Femur (tissue), 1 donor: ENCODE data around the gene ERAP2.
"Not testable (repeated sequence)": the region's sequence is repeated elsewhere in the genome, so short reads cannot be mapped to it uniquely, and the experiment has no call there.

Experiments
- DNase-seq: peaks from one replicate; pipeline ENCODE4 v3.0.0-alpha.2; 2017

Gene ERAP2

DNA sequence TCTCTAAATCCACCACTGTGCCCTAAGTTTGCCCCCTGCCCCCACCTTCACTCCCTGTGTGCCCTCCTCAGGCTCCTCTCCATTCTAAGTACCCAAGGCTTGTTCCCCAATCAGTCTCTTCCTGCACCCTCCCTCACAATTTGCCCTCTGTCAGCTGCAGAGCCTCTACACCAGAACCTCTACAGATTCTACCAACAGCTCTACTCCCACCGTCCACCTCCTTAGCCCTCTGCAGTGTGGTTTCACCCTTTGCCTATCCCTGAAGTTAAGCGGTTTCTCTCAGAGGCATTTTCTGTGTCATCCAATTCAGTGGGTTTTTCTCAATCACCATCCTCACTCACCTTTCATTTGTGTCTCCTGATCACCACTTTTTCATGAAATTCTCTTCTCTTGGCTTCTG, 13.2 kb upstream of the ERAP2 start:
- DNase-seq = no peak

DNA sequence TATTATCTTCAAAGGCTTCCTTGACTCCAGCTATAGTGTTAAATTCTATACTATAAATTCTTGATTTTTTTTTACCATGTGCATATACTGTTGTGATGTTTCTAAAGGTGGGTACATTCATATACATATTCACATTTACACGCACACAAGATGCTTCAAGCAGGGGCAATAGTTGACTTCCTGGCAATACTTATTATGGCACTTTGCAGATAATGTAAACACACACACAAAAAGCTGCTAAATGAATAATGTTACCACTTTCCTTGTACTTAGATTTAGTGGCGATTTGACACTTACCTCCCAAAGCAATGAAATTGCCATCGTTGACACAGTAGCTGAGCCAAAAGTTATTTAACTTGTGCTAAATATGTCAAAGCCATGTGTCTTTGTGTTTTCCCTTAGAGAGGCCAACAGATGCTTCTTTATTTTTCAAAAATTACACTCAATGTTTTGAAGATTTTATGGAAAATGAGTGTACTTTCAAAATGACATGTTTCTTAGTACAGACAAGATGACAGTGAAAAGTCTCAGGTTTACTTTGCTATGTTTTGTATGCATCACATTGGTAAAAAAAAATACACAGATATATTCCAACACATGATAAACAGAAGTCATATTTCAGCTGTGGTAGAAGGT, 12.2 kb upstream of the ERAP2 start:
- DNase-seq = no peak

DNA sequence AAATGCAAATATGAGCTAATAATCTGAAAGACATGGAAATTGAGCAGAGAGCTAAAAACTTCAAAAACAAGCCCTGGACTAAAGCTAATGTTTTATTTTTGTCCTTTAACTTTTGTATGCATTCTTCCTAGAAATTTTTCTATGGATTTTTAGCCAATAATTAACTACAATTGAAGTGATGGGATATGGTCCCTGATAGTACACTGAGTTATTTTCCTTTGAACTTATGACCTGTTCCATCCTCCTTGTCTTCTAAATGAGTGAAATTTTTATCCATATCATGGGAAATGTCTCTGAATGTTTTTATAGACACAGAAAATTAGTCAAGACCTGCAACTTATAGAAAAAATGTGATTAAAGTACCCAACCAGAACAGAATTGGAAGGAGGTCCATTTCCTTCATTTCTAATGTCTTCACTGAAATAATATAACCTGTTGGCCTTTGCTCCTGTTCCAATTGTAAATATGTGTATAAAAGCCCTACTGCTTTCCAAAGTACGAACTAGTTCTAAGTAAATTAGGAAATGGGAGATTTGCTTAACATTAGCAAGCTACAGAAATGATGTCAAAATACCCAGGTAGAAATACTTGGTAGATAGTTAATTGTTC, 11.3 kb upstream of the ERAP2 start:
- no peak for DNase-seq

DNA sequence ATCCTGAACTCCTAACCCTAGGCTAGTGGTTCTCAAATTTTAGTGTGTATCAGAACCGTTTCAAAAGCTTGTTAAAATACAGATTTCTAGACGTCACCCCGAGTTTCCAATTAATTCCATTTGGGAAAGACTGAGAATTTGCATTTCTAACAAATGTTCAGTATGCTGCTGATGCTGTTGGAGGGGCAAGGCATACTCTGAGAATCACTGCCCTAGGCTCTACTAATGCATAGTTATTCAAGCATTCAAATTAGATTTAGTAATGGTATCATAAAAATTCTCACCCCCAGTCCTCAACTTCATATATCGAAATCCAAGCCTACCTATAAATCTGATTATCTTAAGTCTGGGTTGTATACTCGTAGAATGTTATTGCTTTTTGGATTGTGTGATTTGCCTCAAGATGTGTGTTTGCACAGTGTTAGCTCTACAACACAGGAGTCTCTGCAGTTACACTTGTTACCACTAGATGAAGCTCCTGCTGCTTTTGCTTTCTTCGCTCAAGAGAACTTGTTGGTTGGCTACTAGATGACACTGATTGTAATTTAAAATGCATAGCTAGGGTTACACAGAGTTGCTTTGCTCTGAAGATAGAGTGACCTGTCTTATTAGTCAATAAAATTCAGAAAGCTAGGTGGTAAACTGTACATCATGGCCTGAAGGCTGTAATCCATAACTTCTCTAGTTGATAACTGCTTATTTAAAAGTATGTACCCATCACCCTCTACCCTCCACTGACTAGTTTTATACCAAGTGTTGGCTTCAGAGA, 7.5 kb upstream of the ERAP2 start:
- no peak for DNase-seq

DNA sequence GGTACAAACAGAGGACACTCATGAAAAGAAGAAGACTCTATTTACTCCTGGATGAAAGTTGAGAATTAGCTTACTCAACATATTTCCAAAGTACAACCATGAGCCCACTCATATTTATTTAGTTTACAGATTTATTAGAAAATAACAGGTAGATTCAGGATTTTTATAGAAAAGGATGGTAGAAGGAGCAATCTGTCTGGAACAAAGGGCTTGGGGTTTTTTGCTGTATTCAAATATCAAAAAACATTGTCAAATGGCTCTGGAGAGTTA, 7.0 kb upstream of the ERAP2 start:
- DNase-seq = no peak

DNA sequence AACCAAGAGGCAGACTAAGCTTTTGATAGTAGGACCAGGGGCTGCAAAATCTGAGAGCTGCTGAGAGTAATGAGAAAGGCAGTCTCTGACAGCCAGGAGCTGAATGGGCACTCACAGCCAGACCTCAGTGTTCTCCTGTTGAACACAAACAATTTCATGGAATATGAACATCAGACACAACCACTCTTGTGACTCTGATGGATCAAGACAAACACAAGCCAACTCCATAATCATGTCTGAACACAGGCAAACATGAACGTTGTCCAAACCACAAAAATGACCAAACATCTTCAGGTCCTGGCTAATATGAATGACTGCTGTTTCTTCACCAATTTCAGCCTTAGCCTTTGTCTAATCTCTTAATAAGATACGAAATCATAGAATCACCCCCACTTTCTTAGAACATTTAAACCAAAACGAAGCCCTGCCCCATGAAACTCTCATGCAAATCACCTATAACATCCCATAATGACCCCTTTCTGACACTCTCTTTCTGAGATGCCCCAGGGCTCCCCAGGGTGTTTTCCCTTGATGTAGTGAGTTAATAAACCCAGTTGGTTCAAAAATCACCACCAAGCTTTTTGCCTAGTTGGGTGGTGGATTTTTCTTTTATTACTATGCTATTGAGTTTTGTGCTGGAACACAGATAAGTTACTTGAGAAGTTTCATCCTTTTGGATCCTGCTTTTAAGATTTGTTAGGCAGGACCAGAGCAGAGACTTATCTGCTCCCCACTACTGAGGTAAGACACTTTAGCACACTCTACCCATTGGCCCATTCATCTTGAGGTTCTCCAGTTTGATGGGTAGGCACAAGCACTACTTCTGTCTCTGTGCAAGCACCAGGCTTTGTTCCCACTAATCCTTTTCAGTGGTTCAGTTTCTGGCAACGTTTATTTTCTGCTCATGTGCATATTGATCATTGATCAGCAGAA, 5.9 kb upstream of the ERAP2 start:
- no peak for DNase-seq

DNA sequence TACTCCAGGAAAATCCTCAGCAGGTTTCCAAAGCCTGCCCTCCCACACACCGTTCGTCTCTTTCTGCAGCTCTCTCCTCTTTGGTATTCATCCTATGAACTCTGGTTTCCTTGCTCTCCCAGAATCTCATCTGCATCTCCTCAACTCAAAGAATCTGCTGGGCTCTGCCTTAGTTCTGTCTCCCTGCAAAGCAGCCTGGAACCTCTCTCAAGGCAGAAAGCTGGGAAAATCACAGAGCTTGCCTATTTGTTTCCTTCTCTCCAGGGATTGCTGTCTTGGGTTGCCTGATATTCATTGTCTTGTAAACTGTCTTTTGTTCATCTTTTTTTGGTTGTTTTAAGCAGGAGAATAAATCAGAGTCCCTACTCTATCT, 5.3 kb upstream of the ERAP2 start:
- DNase-seq = no peak

DNA sequence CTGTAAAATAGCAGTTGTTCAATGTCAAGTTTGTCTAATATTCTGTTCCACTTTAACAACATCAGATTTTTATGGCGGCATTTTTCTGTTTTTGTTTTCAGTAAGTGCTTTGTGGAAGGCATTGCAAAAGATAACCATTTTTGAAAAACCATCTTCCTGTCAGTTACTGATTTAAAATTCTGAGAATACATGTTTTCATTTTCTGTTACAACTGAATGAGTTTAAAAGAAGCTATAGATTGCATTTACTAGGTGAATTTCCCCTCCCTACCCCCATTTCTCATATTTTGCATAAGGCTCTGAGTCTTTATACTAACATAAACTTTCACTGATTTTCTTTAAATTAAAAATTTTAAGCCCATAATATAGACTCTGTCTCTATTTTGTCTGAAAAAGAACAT, 4.6 kb upstream of the ERAP2 start:
- no peak for DNase-seq

DNA sequence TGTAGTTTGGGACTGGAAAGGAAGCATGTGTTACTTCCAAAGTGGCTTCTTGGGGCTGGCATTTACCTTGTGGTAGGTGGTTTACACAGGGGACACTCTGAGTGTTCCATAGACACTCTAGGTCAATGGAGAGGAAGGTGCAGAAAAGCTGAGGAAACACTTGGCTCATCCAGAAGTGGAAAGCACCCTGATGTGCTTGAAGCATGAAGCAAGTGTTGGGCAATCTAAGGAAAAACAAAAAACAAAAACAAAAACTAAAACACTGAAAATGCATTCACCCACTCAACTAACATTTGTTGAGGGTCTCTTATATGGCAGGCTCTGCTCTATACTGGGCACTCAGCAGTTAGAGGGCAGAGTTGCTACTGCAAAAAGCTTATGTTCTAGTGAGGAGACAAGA, 2.9 kb upstream of the ERAP2 start:
- no peak for DNase-seq

DNA sequence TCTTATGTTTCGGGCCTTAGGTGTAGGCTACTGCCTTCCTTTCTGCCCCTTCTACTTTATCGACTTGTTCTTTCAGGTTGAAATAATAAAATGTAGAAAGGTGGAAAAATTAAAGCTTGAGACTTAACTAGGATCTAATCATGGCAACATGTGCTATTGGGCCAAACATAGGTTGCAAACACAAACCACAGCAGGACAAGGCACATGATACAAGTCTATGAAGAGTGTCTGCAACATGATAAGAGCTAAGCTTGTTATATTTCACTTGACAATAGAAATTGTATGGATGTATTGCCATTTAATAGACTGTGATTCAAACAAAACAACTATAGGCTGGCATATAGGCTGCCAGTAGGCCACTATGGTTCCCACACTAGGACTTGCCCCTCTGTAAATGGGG, 1.7 kb upstream of the ERAP2 start:
- no peak for DNase-seq

DNA sequence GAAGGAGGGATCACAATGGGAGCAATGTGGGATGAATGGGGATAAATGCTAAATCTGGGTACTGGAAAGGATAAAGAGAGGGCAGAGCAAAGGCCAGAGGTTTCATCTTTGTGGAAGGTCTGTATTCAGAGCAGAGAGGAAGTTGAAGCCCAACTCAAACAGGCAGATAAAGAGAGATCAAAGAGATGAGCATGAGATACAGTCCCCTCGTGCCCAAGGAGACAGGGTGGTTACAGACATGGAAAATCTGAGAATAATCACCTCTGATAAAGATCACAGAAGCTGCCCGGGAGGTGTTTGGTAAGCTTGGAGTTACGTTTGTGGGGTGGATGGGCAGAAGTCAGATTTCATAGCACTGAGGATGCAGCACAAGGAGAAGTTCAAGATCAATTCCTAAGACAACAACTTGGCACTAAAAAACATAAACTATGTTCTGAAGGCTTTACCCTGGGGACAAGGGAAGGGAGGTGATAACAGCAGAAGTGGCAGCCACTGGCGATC, 459 bp upstream of the ERAP2 start:
- no peak for DNase-seq

DNA sequence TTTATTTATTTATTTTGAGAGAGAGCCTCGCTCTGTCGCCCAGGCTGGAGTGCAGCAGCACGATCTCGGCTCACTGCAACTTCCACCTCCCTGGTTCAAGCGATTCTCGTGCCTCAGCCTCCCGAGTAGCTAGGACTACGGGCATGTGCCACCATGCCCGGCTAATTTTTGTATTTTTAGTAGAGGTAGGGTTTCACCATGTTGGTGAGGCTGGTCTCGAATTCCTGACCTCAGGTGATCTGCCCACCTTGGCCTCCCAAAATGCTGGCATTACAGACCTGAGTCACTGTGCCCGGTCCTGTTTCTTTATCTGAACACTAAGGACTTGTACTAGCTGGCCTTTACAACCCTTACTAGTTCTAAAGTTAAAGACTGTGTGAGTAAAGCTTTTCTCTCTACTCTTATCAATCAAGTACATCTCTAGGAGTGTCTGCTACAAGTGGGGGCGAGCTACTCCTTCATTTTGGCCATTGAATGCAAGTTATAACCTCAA, 723 bp downstream of the ERAP2 start:
- DNase-seq = not testable (repeated sequence)

DNA sequence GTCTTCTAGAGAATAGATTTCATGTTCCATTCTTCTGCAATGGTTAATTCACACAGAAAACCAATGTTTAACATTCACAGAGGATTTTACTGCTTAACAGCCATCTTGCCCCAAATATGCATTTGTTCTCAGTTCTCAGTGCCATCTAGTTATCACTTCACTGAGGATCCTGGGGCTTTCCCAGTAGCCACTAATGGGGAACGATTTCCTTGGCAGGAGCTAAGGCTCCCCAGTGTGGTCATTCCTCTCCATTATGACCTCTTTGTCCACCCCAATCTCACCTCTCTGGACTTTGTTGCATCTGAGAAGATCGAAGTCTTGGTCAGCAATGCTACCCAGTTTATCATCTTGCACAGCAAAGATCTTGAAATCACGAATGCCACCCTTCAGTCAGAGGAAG, 3.4 kb downstream of the ERAP2 start:
- no peak for DNase-seq

DNA sequence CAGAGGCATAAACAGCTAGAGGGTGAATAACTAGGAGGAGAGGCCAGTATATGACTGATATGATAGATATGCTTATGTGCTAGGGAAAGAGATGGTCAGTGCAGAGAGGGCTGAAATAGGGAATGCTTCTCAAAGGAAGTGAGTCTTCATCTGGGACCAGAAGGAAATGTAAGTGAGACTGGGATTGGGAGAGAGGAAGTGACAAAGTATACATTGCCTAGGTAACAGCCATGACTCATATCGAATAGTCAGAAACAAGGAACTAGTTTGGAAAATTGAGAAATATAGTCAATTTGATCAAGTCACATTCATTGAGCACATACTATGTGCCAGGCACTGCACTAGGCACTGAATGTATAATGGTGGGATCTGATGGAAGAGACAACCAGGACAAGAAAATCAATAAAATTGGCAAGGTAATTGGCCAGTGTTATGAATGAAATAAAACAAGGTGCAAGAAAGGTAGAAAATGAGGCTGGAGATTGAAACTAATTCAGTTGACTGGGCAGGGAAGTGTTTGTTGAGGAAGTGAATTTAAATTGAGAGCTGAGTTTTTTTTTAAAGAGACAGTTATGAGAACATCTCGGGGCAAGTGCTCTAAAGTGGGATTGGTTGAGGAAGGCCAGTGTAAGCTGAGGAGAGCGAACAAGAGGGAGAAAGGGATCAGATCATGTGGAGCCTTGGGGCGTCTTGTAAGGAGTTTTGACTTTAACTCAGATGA, 4.3 kb downstream of the ERAP2 start:
- DNase-seq = no peak

DNA sequence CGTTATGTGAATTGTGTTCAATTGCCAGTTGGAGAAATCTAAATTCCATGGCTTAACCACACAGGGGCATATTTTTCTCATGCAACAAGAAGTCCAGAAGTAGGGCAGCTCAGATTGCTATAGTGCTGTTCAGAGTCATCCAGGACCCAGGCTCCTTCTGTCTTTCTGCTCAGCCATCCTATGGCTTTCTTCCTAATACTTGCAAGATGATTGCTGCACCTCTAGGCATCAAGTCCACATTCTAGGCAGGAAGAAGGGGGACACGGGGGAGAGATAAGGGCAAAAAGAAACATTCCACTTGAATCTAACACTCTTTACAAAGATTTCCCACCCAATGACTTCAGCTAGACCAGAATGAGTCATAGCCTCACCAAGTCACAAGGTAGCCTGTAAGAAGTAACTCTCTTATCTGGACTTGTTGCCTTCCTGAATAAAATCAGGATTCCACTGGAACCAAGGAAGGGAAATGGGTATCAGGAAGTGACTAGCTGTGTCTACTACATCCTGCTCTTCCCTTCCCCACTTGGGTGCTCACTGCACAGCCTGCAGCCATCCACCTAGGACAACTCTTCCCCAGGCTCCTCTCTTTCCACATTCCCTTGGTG, 5.3 kb downstream of the ERAP2 start:
- no peak for DNase-seq

DNA sequence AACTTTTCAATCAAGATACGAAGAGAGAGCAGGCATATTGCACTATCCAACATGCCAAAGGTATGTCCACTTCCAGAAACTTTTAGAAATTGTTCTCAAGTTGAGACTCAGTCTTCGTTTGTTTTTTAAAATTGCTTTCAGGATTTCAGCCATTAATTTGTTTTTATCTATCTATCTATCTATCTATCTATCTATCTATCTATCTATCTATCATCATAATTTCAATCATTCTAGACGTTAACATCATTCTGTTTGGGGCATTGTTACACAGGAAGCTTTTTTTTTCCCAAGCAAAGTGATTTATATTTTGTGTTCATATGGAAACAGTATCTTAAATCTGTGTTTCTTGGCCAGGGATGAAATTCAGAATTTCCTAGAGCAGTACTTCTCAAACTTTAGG, 7.6 kb downstream of the ERAP2 start:
- no peak for DNase-seq

DNA sequence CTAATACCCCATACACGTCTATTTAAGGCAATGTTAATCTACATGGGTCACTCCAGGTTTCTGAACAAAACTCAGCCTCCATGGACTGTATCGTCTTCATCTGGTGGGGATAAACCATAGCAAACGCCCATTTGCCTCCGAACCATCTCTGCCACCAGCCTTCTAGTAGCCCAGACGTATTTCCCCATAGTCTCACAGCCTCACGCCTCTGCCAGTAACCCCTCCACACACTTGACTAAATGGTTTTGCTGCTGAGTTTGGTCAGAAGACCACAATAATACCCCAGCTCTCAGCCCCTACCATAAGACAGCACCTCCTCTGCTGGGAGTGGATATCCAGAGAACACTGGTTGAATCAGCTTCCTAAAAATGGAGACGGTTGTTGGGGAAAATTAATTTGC, 8.7 kb downstream of the ERAP2 start:
- DNase-seq = no peak

DNA sequence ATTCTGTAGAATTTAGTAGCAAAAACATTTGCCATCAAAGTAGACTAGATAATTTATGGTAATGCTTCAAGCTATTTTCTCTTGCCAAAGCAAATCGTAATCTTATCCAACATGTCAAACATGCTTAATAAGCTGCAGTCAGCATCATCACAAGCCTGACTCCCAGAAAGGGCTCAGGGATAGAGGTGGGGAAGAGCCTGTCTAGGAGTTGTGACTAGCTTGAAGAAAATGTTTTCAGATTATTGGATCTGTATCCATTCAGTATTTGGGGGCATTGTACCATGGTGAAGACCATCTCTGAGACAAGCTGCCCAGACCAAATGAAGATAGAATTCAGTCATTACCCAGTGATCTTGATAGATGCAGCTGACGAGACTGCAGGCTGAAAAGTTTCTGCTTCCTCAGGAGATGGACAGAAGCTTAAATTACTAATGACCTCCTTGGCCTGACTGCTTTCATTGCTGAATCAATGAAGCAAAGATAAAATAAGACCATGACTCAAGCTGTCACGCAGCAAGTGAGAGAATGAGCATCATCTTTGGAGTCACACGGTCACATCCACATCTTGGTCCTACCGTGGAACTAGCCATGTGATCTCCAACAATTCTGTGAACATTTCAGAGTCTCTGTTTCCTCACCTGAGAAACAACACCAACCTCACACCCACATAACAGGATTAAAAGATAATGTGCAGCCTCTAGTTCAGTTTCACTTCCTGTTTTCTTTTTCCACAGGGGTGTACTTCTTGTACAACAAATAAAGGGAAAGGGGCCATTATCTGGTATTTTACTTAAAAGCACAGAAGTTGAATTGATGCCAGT, 9.4 kb downstream of the ERAP2 start:
- DNase-seq = no peak

DNA sequence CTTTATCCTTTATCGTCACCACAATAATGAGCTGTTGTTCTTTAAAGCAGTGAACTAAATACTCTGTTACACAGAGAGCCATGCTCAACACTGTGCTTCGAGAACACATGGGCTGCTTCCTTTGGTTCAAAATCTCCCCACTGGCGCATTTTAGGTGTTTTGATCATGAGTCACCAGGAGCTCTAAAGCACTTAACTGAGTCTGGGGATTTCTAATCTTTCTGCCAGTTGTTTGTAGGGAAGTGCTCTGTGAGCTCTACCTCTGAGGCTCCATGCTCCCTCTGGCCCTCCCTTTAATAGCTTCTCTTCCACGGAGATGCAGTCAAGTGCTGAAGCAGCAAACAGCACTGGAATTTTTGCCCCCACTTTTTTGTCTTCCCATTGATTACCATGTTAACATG, 17.0 kb downstream of the ERAP2 start:
- DNase-seq = no peak

DNA sequence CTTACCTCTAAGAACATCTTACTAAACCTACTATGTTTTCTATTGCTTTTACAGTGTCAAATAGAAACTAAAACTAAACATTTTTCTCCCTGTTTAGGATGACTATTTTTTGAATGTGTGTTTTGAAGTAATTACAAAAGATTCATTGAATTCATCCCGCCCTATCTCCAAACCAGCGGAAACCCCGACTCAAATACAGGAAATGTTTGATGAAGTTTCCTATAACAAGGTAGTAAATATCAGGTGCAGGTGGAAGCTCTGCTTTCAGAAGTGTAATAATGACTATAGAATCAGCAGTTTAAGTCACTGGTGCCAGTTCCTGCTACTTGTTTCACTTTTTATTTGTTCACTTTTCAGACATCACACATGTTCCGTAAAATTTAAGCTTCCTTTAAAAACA, 20.0 kb downstream of the ERAP2 start:
- DNase-seq = no peak

DNA sequence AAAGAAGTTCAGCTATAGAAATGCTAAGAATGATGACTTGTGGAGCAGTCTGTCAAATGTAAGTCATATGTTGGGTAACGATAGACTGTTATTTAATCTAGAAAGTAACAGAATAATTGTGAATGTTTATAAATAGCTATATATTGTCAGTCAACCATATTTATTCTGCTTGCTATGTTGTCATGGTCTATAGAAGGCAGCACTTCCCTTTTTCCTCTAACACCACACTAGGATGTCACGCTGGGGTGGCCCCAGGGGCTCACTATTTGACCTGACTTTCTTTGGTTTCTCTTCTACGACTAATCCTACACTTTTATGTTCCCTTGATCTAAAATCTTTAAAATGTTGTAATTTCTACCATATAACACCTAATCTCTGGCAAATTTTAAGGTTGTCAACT, 20.5 kb downstream of the ERAP2 start:
- DNase-seq = no peak
